Right atrium auricular region (tissue), 2 donors: ENCODE measurements around the gene IFI35. TPM values are rescaled to one million over a fixed set of nuclear protein-coding genes. Genes with fewer than 3 reads are reported as not detected.

ENCODE experiments used
- DNase-seq: peaks from one replicate; pipeline ENCODE4 v3.0.0-alpha.2; 2019; ENCODE audit warnings: low spot score
- H3K27ac ChIP-seq, 2 donors: fragments of 200-600 bp; sonication (generic); 1 replicate in 1 of 2; 2 replicates in 1 of 2; pipeline ENCODE4 v1.5.1; 2016 to 2019
- H3K27me3 ChIP-seq, 2 donors: fragments of 200-600 bp; sonication (generic); one replicate each; pipeline versions ENCODE4 v1.5.1 to v1.6.0; 2017 to 2019
- H3K36me3 ChIP-seq: fragments of 200-600 bp; sonication (generic); one replicate; pipeline ENCODE4 v1.5.1; 2016
- H3K4me1 ChIP-seq, 2 donors: fragments of 200-600 bp; sonication (generic); one replicate each; pipeline versions ENCODE4 v1.5.1 to v1.6.0; 2017 to 2019
- H3K4me3 ChIP-seq, 2 donors: fragments of 200-600 bp; sonication (generic); 1 replicate in 1 of 2; 2 replicates in 1 of 2; pipeline ENCODE4 v1.5.1; 2017 to 2019; ENCODE audit warnings: mild to moderate bottlenecking in 1 of 2, moderate library complexity in 1 of 2
- H3K9me3 ChIP-seq, 2 donors: fragments of 200-600 bp; sonication (generic); one replicate each; pipeline ENCODE4 v1.5.1; 2019
- total RNA-seq, 2 donors: library from RNA; depleted of rRNA; stranded (reverse); fragments of >200 nt; gene quantifications; one replicate each; pipeline ENCODE4 v1.1.0, GENCODE V29; 2016
- TF ChIP-seq, protein P1 (sequence below), 2 donors: fragments of 200-600 bp; sonication (generic); IDR thresholded peaks; one replicate each; pipeline ENCODE4 v1.5.1; 2019; ENCODE audit warnings: antibody characterized with exemption in 2 of 2

Gene IFI35
- total RNA-seq, 2 donors from 2014 or later = 11.4 to 19.0 TPM

DNA sequence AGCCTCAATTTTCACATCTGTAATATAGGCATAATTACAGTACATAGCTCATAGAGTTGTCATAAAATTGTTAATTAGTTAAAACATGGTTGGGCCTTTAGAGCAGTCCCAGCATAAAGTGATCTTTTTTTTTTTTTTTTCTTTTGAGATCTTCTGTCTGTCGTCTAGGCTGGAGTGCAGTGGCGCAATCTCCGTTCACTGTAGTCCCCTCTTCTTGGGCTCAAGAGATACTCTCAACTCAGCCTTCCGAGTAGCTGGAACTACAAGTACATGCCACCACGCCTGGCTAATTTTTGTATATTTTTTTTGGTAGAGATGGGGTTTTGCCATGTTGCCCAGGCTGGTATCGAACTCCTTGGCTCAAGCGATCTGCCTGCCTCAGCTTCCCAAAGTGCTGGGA lies 49.5 kb downstream of the IFI35 start:
- TF ChIP-seq, protein P1, sequence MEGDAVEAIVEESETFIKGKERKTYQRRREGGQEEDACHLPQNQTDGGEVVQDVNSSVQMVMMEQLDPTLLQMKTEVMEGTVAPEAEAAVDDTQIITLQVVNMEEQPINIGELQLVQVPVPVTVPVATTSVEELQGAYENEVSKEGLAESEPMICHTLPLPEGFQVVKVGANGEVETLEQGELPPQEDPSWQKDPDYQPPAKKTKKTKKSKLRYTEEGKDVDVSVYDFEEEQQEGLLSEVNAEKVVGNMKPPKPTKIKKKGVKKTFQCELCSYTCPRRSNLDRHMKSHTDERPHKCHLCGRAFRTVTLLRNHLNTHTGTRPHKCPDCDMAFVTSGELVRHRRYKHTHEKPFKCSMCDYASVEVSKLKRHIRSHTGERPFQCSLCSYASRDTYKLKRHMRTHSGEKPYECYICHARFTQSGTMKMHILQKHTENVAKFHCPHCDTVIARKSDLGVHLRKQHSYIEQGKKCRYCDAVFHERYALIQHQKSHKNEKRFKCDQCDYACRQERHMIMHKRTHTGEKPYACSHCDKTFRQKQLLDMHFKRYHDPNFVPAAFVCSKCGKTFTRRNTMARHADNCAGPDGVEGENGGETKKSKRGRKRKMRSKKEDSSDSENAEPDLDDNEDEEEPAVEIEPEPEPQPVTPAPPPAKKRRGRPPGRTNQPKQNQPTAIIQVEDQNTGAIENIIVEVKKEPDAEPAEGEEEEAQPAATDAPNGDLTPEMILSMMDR (IDR thresholded peaks at IDR 0.05) = no peak
- DNase-seq = no peak
- no peak overlapping the region for H3K4me3 ChIP-seq
- no peaks in the 10 kb centered on the region for H3K36me3 ChIP-seq
- H3K9me3 ChIP-seq = no peaks in the 10 kb centered on the region
- no peaks in the 10 kb centered on the region for H3K4me1 ChIP-seq
- H3K27ac ChIP-seq = no peak overlapping the region
- no peaks in the 10 kb centered on the region for H3K27me3 ChIP-seq

DNA sequence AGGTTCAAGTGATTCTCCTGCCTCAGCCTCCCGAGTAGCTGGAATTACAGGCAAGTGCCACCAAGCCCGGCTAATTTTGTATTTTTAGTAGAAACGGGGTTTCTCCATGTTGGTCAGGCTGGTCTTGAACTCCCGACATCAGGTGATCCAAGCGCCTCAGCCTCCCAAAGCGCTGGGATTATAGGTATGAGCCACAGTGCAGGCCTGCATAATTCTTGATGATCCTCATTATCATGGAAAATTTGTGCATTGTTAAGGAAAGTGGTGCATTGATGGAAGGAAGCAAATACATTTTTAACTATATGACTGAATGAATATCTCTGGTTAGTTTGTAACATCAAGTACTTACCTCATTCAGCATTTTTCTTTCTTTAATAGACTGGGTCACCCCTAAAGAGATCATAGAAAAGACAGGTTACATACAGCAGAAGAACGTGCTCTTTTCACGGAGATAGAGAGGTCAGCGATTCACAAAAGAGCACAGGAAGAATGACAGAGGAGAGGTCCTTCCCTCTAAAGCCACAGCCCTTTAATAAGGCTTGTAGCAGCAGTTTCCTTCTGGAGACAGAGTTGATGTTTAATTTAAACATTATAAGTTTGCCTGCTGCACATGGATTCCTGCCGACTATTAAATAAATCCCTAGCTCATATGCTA lies 56.5 kb downstream of the IFI35 start:
- H3K36me3 ChIP-seq = no peaks in the 10 kb centered on the region

More for the DNA sequence above, 56.5 kb downstream of the IFI35 start:
- no peaks in the 10 kb centered on the region for H3K27me3 ChIP-seq
- no peaks in the 10 kb centered on the region for H3K9me3 ChIP-seq
- TF ChIP-seq, protein P1 (IDR thresholded peaks at IDR 0.05) = no peak
- H3K4me3 ChIP-seq = no peak overlapping the region
- H3K4me1 ChIP-seq = no peaks in the 10 kb centered on the region
- no peak overlapping the region for H3K27ac ChIP-seq
- no peak for DNase-seq

Other genes starting within 250 kb of the IFI35 start
- 10 to 100 TPM; 28.9 to 35.2 TPM for gene RAMP2, start 245.6 kb upstream of the IFI35 start, total RNA-seq
- 10 to 100 TPM; 37.9 to 39.8 TPM for gene VPS25, start 233.3 kb upstream of the IFI35 start, total RNA-seq
- gene WNK4, start 226.2 kb upstream of the IFI35 start, total RNA-seq = under 1 TPM in 1 of 2 donors, not detected in 1; 0.08 TPM
- gene COA3, start 208.1 kb upstream of the IFI35 start, total RNA-seq = 10 to 100 TPM; 71.6 to 77.4 TPM
- under 1 TPM in 1 of 2 donors, not detected in 1; 0.16 TPM for gene CNTD1, start 207.9 kb upstream of the IFI35 start, total RNA-seq
- gene BECN1, start 182.5 kb upstream of the IFI35 start, total RNA-seq = 100 to 1,000 TPM in 1 of 2 donors, 10 to 100 TPM in 1; 67.9 to 105 TPM
- gene PSME3, start 173.4 kb upstream of the IFI35 start, total RNA-seq = 10 to 100 TPM; 63.8 to 66.1 TPM
- under 1 TPM in 1 of 2 donors, not detected in 1; 0.55 TPM for gene AOC2, start 162.2 kb upstream of the IFI35 start, total RNA-seq
- gene AOC3, start 155.6 kb upstream of the IFI35 start, total RNA-seq = 10 to 100 TPM in 1 of 2 donors, 1 to 10 TPM in 1; 7.8 to 10.3 TPM
- not detected for gene G6PC1, start 106.0 kb upstream of the IFI35 start, total RNA-seq
- gene AARSD1, start 42.3 kb upstream of the IFI35 start, total RNA-seq = 10 to 100 TPM; 17.8 to 24.6 TPM
- gene PTGES3L, start 26.7 kb upstream of the IFI35 start, total RNA-seq = 10 to 100 TPM; 29.6 to 52.3 TPM
- gene RUNDC1, start 26.2 kb upstream of the IFI35 start, total RNA-seq = 10 to 100 TPM in 1 of 2 donors, 1 to 10 TPM in 1; 9.9 to 11.1 TPM
- gene RPL27, start 8.4 kb upstream of the IFI35 start, total RNA-seq = 1,000 to 10,000 TPM in 1 of 2 donors, 100 to 1,000 TPM in 1; 551 to 1,071 TPM
- 10 to 100 TPM; 51.4 to 99.8 TPM for gene VAT1, start 15.6 kb downstream of the IFI35 start, total RNA-seq
- gene RND2, start 18.4 kb downstream of the IFI35 start, total RNA-seq = 1 to 10 TPM in 1 of 2 donors, under 1 TPM in 1; 0.63 to 3.5 TPM
- gene BRCA1, start 118.6 kb downstream of the IFI35 start, total RNA-seq = 1 to 10 TPM; 5.4 to 8.4 TPM
- gene NBR1, start 164.4 kb downstream of the IFI35 start, total RNA-seq = 100 to 1,000 TPM in 1 of 2 donors, 10 to 100 TPM in 1; 94.0 to 101 TPM
- 1 to 10 TPM; 2.4 to 3.5 TPM for gene TMEM106A, start 205.1 kb downstream of the IFI35 start, total RNA-seq
- gene CCDC200, start 221.8 kb downstream of the IFI35 start, total RNA-seq = not detected
- gene RNU2-1, start 227.2 kb downstream of the IFI35 start, total RNA-seq = not detected